A549 (cell line): ENCODE measurements around the gene WHRN.

Experiments
- CTCF ChIP-seq: fragments of >200 bp; sonication (Bioruptor Twin); formaldehyde crosslinking; IDR thresholded peaks from 3 replicates; pipeline ENCODE4 v1.5.1; 2016
- HMGXB4 ChIP-seq: fragments of 250-450 bp; sonication (Bioruptor Pico); IDR thresholded peaks from 2 replicates; pipeline ENCODE4 v1.5.0; 2021; ENCODE audit warnings: mild to moderate bottlenecking, moderate library complexity, borderline replicate concordance
- JUN ChIP-seq, 2 experiments: fragments of >200 bp; sonication (Bioruptor Twin); formaldehyde crosslinking; IDR thresholded peaks; 2 replicates in 1 of 2; 3 replicates in 1 of 2; pipeline ENCODE4 v1.6.1; 2016 to 2017
- KDM5A ChIP-seq: fragments of 200-600 bp; sonication (generic); IDR thresholded peaks from 2 replicates; pipeline ENCODE4 v1.6.1; 2016; ENCODE audit warnings: antibody characterized with exemption, mild to moderate bottlenecking
- MAX ChIP-seq: IDR thresholded peaks from 2 replicates; pipeline ENCODE4 v1.6.1; 2012
- PHF8 ChIP-seq: fragments of 200-600 bp; sonication (generic); IDR thresholded peaks from 2 replicates; pipeline ENCODE4 v1.6.1; 2016; ENCODE audit warnings: low read depth, mild to moderate bottlenecking, antibody characterized with exemption, moderate library complexity, borderline replicate concordance
- USF2 ChIP-seq: fragments of 450-650 bp; IDR thresholded peaks from 2 replicates; pipeline ENCODE4 v1.6.1; 2014; ENCODE audit warnings: antibody characterized with exemption

GRCh38 chr9:114496011-114496410 lies 9.3 kb downstream of the WHRN start:
- TF ChIP-seq CTCF = no peak
- no peak for TF ChIP-seq KDM5A
- no peak for TF ChIP-seq PHF8
- no peak for TF ChIP-seq JUN (IDR thresholded peaks at IDR 0.05)
- no peak for TF ChIP-seq USF2
- no peak for TF ChIP-seq MAX
- no peak for TF ChIP-seq HMGXB4 (CRISPR knock-in tag)
